ENCODE data around the gene PLPP4.

The PLPP4 gene

DNA sequence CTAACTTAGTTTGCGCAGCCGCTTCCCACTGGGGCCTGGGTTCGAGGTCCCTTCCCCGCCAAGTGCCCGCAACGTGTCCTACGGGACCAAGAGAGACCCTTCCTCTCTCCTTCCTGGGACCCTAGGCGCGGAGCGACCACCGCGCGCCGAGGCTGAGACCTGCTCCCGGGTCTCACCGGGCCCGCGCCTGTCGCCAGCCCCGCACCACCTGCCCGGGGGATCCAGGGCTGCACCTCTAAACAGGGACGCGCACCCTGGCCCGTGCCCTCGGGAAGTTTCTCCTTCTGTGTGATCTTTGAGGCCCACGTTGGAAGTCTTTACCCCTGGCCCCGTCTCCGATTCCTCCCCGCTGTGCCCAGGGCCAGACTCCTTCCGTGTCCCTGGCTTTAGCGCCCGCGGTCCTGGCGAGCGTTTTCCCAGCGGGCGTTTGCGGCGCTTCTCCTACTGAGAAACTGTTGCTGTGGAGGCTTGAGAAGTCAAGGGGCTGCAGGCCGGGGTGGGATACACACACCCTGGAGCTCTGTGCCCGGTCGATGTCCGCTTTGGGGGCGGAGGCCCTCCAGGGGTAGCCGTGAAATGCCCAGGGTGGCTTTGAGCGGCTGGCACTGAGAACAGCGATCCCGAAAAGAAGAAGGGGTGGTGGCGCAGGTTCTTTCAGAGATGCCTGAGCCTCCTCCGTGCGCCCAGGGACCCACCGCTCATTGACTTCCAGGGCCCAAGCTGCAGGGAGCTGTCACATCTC is 575 bp downstream of the PLPP4 start:
- no peak for DNase-seq (ENCODE audit: low read depth)

DNA sequence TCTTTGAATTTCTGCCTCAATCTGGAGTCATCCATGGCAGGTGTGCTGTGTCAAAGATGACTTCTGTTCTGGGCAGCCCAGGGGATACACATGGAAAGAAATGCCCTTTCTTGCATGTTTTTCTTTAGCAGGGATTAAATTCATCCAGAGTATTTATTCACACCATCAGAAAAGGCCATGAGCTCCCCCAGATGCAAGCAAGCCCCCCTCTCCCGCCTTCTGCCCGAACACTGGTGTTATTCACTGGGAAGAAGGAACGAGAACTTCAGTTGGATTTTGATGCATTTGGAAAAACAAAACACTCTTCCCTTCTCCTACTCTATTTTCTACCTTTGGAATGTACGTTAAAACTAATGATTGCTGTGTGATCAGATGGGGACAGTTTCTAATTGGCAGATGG is 1.4 kb downstream of the PLPP4 start:
- no peak for DNase-seq (ENCODE audit: low read depth)

DNA sequence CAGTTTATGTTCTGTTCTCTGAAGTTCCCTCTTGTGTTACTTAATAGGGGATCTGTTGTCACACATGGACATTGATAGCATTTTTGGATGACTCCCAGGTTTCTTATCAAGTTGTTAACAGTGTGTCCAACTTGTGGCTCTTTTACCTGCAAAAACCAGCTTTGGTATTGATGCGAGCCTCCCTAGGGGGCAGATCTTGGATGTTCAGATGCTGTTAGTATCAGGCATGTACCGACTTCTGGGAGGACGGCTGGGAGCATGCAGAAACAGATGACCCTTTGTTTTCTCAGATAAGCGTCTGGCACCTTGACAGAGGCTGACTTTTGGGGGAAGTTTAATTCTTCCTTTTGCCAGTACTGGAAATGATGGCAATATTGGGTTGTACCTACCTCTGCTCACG is 2.2 kb downstream of the PLPP4 start:
- DNase-seq (ENCODE audit: low read depth), result no peak

DNA sequence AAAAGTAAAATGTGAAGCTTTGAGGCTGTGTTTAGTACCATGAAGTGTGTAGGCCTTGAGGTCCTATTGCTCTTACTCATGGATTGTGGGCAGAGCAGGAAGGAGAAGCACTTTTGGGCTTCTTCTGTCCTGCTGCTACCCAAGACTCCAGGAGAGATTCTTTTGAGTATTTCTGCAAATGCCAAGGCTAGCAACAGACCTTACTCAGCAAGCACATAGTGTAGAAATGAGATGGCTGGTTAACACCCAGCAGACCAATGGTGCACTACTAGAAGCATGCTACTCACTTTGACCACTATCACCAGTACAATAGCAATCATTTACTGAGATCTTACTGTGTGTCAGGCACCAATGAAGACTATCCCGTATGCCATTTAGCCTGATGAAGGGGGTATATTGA is 3.2 kb downstream of the PLPP4 start:
- DNase-seq (ENCODE audit: low read depth), result no peak

DNA sequence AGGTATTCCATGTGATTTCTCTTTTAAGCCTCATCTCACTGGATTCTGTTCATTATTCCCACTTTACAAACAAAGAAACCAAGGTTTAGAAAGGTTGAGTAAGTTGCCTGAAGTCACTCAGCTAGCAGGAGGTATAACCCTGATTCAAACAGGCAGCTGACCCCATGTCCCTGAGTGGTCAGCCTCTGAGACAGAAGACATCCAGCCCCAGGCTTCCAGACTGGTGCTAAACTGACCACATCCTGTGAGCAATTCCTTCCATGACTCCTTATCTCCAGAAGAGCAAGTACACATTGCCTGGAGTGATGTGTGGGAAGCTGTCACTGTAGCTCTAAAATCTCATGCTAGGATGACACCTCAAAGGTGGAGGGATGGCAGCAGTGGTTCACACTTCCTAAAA is 3.7 kb downstream of the PLPP4 start:
- peak; percentile 89 for DNase-seq (ENCODE audit: low read depth)

DNA sequence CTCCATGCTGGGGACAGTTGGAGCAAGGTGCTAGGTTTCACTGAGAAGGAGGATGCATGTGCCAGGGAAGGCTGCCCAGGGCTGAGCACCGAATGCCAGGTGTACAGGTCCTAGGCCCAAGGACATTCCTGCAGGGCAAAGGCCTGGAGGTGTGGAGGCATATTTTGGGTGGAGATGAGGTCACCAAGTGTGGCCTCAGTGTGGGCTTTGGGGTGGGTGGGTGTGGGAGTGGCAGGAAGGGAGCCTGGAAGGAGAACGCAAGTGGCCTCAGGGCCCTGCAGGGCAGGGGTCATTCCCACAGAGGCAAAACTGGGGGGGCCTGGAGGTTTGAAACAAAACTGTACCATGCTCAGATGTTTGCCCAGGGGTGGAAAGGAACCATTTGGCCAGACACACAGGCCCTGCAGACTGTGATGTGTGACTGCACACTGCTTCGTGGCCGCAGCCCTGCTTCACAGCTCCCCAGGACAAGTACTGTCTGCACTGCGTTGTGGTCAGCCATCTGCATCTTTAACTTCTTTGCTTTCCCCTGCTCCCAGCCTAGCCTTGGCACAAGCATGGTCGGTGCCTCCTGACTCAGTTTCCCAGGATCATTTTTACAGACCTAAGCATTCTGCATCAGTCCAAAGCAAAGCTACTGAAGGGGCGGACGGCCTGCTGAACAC is 5.1 kb downstream of the PLPP4 start:
- DNase-seq (ENCODE audit: low read depth), result no peak

DNA sequence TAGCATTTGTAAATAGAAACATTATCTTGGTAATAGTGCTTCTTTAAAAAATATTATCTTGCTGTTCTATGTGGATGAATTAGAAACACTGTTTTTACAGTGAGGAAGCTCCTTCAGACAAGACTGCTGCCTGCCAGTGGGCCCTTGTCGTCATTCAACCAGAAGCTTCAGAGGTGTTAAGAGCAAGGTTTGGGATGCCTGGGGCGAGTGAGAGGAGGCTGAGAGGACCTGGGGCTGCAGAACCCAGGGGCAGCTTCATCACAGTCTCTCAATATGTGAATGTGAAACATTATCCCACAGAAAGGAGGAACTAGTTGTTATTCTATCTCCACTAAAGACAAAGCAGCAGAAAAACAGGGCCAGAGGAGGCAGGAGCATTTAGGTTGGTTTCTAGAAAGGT is 8.1 kb downstream of the PLPP4 start:
- no peak for DNase-seq (ENCODE audit: low read depth)

DNA sequence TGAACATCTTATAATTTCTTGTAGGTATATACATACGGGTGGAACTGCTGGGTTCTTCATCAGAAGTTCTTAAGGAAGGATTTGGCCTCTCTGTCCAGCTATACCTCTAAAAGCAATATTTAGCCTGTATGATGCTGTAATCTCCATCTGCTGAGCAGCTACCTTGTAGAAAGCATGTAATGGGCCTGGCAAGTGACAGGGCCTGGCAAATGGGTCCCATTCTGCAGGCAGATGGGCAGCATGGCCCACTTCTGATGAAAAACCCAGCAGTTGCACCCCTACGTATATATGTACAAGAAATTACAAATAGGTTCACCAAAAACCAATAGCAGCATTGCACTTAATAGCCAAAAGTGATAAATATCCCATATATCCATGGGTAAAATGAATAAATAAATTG is 9.0 kb downstream of the PLPP4 start:
- DNase-seq (ENCODE audit: low read depth), result no peak

DNA sequence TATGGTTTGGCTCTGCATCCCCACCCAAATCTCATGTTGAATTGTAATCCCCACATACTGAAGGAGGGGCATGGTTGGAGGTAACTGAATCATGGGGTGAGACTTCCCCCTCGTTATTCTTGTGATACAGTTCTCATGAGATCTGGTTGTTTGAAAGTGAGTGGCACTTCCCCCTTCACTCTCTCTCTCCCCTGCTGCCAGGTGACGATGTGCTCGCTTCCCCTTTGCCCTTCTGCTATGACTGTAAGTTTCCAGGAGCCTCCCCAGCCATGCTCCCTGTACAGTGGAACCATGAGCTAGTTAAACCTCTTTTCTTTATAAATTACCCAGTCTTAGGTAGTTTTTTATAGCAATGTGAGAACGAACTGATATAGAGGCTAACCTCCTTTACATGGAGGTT is 16.6 kb downstream of the PLPP4 start:
- DNase-seq (ENCODE audit: low read depth), result no peak

DNA sequence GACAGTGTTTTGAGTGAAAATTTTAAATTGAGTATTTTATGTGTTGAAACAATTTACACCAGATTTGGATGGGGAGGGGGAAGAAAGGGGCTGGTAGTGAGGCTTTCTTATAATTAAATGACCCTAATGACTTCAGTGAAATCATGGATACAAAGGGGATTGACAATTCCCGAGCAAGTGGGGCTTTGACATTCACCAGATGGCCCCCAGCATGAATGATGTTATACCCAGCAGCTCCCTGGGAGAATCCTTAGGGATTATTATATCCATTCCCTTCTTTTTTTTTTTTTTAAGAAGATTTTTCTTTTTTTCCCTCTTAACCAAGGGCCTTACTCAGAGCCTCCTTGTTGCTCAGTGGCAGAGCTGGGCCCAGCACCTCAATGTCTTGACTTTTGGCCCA is 17.9 kb downstream of the PLPP4 start:
- no peak for DNase-seq (ENCODE audit: low read depth)

DNA sequence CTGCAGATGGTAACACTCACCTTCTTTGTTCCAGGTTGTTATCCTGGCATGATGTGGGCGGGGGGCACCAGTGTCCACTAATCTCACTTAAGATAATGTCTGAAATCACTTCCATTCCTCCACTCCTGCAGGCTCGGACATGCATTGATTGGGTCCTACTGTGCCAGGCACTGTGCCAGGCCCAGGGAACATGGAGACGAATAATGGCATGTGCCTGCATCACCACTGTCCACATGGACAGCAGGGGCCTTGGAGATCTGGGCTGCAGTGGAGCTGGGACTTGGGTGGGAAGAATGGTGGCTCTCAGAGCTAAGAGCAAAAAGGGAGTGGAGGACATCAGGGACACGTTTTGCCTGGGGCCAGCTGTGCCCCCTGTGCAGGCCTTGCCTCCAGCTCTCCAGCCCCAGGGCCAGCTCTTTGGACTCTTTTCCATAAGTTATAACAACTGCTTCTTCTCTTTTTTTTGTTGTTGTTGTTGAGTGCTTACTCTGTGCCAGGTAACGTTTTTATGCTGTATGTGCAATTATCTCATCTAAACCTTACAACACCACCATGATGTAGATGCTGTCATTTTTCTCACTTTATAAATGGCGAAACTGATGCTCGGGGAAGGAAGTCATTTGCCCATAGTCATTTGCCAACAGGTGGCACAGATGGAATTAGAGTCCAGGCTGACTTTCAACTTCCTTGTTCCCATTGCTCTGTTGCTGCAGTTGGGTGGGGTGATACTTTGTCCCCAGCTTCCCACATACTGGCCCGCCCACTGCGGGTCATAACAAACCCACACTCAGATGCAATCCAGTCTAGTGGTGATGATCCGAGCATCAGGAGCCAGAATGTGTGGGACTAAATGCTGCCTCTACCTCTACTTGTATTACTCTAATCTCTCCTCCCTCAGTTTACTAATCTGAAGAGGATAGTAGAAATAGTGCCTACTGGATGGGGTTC is 19.1 kb downstream of the PLPP4 start:
- no peak for DNase-seq (ENCODE audit: low read depth)

DNA sequence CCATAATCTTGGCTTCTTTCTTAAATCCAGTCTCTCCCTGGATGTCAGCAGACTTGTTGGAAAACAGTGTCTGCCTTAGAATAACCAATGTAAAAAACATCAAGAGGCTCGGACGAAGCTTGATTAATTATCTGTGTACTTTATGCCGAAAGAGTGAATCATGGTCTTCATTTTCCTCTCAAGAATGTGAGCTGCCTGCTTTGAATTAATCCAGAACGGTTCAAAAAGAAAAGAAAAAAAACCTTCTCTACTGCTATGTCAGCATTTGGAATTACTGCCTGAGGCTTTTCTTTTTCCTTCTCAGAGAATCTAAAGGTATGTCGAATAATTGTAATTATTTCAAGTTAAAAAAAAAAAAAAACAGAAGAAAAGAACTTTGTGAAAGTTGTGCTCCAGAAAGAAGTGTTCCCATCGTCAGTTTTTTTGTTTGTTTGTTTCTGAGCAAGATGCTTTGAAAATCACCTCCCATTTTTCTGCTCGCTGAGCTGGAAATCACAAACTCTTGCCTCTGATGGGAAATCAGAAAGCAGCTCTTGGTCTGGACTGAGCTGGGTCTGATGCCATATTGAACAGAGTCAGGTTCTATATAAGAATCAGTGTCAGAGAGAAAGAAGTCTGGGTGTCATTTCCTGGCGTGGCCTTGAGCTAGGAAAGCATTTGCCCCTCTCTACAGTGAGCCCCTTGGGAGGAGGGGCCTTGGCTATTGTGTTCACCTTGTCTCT is 20.2 kb downstream of the PLPP4 start:
- no peak for DNase-seq (ENCODE audit: low read depth)

DNA sequence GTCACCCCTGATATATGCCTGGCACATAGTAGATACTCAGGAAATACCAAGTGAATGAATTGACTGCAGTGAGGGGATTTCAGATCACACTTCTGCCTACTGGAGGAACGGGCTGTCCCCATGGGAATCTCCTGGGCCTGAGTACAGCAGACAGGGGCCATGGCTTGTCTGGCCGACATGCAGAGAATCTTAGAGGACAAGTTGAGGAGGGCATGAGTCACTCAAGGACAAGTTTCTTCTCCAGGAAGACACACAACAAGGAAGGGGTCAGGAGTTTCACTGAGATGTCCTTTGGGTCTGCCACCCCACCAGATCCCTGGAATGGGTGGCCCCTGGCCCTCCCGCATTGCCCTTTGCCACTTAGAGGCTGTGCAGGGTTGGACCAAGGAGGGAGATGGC is 20.7 kb downstream of the PLPP4 start:
- DNase-seq (ENCODE audit: low read depth), result no peak

DNA sequence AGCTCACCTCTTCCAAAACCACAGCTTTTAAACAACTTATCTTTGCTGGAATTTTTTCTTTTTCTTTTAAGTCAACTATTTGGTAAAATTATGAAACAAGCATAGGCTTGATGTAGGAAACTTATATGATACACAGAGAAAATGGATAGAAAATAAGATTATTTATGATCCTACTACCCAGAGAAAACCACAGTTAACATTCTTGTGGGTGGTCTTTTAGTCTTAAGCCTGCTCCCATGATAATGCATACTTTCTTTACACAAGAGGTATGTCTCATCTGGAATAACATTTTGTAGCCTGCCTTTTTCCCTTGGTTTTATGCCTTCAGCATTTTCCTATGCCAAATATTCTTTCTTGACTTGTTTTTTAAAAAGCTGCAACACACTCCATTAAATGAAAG is 21.4 kb downstream of the PLPP4 start:
- no peak for DNase-seq (ENCODE audit: low read depth)

DNA sequence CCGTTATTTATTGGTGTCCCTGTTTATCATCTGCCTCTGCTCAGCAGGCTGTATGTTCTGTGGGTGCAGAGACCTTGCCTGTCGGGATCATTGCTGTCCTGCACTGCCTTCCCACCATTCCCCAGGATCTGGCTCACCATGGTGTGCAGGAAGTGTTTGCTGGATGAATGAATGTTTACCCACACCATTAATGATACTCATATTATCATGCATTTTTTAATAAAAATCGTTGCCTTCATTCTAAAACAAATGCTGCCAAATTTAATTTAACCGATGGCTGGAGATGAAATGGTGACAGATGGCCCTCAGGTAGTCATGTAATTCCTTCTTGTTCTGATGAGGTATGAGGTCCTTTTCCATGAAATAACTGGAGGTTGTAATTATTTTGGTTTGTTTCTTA is 22.5 kb downstream of the PLPP4 start:
- DNase-seq (ENCODE audit: low read depth), result no peak

DNA sequence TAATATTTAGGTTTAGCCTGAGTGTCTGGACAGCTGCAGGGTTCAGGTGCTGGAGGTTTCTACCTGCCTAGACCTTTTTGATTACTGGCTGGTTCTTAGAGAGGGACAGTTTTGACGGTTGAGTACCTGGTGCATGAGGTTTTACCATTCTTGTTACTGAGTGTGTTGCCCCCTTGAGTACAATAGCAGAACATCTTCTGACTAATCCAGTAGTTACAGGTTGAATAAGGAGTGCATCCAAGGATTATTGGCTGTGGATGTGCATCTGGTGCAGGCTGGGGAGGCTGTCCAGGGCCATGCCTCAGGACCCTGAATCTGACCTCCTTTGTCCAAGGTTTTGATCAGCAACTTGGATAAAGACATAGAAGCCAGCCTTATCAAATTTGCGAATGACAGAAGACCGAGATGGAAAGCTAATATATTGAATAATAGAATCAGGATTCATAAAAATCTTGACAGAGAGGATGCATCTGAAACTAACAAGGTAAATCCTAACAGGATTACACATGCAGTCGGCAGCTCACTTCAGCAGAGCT is 23.1 kb downstream of the PLPP4 start:
- no peak for DNase-seq (ENCODE audit: low read depth)

DNA sequence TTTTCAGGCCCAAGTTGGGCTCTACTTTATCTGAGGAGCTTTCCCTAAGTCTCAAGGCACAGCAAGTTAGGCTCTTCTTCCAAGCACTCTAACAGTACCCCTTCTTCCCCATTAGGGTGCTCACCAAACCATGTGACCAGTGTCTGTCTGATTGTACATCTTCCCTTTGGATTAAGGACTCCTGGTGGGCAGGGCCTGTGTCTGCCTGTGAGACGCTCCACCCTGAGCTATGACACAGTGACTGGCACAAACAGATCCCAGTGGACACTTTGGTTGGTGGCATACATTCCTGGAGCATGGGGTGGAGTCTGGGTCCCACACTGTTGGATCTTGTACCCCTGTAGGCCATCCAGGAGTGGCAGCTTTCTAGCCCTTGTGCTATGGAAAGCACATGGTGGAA is 23.8 kb downstream of the PLPP4 start:
- no peak for DNase-seq (ENCODE audit: low read depth)

DNA sequence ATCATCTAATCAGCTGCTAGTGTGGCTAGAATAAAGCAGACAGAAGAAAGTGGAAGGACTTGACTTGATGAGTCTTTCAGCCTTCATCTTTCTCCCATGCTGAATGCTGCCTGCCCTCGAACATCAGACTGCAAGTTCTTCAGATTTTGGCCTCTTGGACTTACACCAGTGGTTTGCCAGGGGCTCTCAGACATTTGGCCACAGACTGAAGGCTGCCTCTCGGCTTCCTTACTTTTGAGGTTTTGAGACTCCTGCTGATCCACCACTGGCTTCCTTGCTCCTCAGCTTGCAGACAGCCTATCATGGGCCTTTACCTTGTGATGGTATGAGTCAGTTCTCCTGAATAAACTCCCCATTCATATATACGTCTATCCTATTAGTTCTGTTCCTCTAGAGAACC is 26.0 kb downstream of the PLPP4 start:
- no peak for DNase-seq (ENCODE audit: low read depth)

DNA sequence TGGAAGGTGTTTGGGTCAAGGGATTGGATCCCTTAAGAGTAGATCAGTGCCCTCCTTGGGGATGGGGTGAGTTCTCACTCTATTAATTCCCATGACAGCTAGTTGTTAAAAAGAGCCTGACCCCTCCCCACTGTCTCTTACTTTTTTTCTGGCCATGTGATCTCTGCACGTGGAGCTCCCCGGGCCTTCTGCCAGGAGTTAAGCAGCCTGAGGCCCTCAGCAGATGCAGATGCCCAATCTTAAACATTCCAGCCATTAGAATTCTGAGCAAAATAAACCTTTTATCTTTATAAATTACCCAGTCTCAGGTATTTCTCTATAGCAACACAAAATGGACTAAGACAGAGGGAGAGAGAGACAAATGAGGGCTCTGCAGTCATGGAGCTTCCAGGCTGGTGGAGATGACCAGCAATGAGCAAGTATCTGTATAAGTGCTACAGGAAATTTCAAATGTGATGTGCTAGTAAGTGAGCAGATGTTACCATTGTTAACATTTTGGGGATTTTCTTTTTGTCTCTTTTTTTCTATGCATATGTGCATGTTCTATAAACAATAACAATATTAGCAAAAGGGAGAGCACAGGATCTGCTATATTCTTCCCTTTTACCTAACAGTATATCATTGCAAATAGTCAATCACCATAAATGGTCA is 26.7 kb downstream of the PLPP4 start:
- no peak for DNase-seq (ENCODE audit: low read depth)

DNA sequence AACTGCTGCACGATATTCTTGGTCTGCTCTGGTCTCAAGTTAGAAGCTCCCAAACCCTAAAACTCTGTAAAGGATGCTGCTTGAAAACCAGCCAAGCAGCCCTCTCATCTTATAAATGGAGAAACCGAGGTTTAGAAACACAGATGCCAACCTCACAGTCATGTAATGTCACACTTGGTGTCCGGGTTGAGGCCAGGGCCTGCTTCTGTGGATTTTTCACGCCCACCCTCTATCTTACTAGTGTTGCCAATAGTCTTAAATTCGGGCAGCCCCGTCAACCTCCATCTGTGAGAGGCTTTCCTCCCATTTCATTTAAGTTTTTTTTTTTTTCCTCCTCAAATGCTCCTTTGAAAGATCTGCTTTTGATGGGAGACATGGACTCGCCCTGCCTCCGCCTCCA is 28.9 kb downstream of the PLPP4 start:
- no peak for DNase-seq (ENCODE audit: low read depth)

DNA sequence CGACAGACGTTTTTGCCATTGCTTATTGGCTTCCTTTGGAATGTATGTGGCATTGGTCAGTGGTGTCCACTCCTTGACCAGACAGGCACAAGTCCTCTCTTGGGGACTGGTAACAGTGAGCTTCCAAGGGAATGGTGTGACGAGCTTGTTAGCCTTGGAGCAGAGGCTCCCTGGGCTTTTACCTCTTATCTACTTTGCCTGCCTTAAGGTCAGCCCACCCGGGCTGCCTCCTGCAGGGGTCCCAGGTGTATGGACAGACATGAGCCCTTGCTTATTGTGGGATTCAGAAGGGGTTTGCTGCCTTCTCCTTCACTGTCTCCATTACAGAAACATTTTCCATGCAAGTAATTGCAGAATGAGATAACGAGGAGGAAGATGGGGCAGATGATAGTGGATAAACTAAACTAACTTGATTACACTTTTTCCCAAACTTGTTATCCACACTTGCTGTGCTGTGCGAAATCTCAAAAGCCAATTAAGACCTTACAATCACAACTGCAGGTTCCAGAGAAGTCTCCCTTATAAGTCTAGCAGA is 29.7 kb downstream of the PLPP4 start:
- DNase-seq (ENCODE audit: low read depth), result no peak
